ENCODE measurements around the gene CEMIP2.

DNA sequence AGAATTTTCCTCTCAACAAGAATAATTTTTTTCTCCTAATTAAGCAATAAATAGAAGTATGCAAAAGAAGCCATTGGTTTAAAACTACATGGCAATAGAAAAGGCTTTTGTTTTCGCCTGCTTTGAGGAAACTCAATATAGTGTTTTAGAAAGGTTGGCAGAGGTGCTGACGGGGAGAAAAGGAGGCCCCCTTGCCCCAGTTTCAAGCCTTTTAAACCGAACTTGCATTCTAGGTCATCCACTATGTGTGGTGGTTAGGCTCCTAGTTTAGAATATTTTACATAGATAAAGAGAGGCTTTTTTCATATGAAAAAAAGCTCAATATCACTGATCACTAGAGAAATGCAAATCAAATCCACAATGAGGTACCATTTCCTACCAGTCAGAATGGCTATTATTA is 33.5 kb upstream of the CEMIP2 start:
- TF ChIP-seq TAF1 (IDR thresholded peaks at IDR 0.05; ENCODE audit: low read depth, low read length) (no peak), POLR2A (IDR thresholded peaks at IDR 0.05; ENCODE audit: low read depth, low read length) (no peak), POLR2AphosphoS5 (IDR thresholded peaks at IDR 0.05; ENCODE audit: low read depth, low read length) (no peak), SPI1 (IDR thresholded peaks at IDR 0.05; ENCODE audit: low read depth, low read length) (no peak)
